GM13976 (cell line): ENCODE measurements around the gene UBR4.
"Not testable (repeated sequence)": the region's sequence is repeated elsewhere in the genome, so short reads cannot be mapped to it uniquely, and the experiment has no call there.

ENCODE experiments used
- DNase-seq: peaks from one replicate; pipeline ENCODE4 v3.0.0; 2012; ENCODE audit warnings: low spot score
- in situ Hi-C: fragments of 300-500 bp; cut with MboI; formaldehyde crosslinking; loops from one replicate; pipeline ENCODE4 v1.12.0; 2022; ENCODE audit warnings: low sequenced_read_pairs, mixed read lengths, inconsistent platforms; ENCODE audit not compliant: unreplicated experiment
- TF ChIP-seq, protein P1 (sequence below): IDR thresholded peaks from 2 replicates; pipeline ENCODE4 v1.5.1; 2012; ENCODE audit warnings: borderline replicate concordance, mild to moderate bottlenecking; ENCODE audit not compliant: insufficient read depth; ENCODE audit errors: extremely low read depth, missing control alignments, control extremely low read depth

UBR4 gene

GRCh38 chr1:19251305-19252196 is 41.5 kb upstream of the UBR4 start, which contains the start of the genes EMC1 and MRTO4:
Gene EMC1 (minus strand): TSS chr1:19251524. CDS start chr1:19251509, 15 bp downstream.
Gene MRTO4 (plus strand): TSS chr1:19251805. CDS start chr1:19251836, 31 bp downstream.
- in situ Hi-C loops, result no loop called here
- peak; percentile 97 for DNase-seq
- TF ChIP-seq, protein P1, sequence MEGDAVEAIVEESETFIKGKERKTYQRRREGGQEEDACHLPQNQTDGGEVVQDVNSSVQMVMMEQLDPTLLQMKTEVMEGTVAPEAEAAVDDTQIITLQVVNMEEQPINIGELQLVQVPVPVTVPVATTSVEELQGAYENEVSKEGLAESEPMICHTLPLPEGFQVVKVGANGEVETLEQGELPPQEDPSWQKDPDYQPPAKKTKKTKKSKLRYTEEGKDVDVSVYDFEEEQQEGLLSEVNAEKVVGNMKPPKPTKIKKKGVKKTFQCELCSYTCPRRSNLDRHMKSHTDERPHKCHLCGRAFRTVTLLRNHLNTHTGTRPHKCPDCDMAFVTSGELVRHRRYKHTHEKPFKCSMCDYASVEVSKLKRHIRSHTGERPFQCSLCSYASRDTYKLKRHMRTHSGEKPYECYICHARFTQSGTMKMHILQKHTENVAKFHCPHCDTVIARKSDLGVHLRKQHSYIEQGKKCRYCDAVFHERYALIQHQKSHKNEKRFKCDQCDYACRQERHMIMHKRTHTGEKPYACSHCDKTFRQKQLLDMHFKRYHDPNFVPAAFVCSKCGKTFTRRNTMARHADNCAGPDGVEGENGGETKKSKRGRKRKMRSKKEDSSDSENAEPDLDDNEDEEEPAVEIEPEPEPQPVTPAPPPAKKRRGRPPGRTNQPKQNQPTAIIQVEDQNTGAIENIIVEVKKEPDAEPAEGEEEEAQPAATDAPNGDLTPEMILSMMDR, result no peak

DNA sequence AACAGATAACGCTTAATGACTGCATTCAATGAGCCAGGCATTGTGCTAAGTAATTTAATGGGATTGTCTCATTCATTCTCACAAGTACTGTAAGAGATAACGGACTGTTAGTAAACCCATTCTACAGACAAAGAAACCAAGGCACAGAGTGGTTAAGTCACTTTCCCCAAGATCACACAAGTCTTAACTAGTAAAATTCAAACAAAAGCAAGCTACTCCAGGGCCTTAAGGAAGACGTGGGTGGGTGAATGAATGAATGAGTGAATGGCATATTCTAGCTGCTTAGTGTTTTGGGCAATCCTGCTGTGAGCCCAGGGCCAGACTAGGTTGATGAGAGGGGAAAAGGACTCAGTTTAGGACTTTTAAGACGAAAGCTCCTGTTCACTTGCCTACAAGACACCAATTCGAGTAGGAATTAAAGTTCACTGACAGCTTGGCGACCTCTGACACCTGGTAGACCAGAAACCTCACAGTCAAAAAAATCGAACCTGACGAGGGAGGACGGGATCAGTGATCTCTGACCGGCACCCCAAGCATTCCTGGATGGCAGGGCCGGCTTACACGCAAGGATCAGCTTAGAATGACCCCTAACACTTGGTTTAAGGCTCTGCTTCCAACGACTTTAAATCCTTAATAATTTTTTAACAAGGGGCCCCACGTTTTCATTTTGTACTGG is 40.7 kb upstream of the UBR4 start:
- DNase-seq, result no peak
- TF ChIP-seq, protein P1, result no peak
- in situ Hi-C loops, result no loop called here

DNA sequence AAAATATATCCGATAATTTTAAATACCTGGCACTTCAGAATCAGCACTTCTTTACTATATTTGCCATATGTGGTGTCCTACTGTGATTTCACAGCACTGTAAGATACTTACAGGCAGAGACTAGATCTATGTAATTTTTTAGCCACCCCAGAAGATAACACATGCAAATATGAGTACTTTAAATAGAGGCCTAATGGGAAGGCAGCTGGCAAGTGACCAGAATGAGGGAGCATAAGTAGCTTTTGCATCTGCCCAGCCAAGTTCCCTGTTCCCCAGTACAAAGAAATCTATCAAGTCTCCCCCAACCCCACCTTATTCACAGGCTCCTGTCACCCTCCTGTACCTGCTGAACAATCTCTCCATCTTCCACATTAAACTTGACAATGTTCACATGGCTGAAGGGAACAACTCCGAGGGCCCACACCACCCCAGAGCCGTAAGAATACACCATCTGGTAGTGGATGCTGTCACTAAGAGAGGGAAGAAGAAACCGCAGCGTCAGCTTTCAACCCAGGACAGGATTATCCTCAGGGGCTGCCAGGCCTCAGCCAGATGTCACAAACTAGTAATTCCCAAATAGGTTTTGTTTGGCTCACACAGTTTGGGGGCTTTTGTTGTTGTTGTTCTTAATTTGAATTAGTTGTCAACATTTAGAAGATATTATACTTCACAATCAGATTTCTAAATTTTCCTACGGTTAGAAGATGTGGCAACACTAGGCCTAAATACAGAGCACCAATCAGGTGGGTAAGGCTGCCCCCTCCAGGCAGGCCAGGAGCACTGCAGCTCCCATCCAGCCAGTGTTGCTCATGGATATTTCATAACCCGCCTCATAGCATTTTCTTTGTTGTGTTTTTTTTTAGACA is 30.8 kb upstream of the UBR4 start:
- in situ Hi-C loops, result no loop called here
- TF ChIP-seq, protein P1, result peak; percentile 95
- DNase-seq, result peak; percentile 81

DNA sequence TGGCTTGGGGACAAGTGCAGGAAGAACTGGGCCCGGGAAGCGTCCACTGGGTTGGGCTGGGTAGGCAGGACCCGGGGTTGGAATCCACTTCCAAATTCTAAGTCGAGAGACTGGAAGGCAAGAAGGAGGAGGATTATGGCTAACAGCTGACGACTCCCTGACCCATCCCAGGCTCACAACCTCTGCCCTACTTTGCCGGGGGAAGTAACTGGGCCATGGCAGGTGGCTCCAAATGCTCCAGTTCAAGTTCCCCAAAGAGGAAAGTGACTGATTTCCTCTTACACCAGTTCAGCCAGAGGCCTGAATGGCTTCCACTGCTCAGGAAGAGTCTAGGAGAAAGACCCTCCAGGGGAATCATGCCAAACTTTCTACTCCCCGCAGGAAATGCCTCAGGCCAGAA is 29.8 kb upstream of the UBR4 start:
- no peak for DNase-seq
- TF ChIP-seq, protein P1, result no peak
- in situ Hi-C loops, result no loop called here

DNA sequence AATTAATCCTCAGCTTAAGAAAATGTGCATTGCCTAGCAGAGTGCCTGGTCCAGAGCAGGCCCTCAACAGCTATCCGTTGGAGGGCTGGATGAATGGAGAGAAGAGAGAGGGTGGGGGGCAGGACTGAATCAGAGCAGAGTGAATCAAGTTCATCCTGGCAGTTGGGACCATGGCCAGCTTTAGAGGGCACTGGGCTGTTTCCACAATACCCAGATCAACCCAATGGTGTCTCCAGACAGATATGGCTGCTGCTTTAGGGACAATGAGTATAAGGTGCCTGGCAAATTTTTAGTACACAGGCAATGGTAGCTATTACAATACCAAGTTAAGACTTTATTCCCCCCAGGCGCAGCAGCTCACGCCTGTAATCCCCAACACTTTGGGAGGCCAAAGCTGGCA is 24.2 kb upstream of the UBR4 start:
- TF ChIP-seq, protein P1, result no peak
- in situ Hi-C loops, result no loop called here
- DNase-seq, result no peak

- DNase-seq, result no peak
- TF ChIP-seq, protein P1, result no peak
- in situ Hi-C loops, result no loop called here
Measured at GRCh38 chr1:19232524-19232846, 22.4 kb upstream of the UBR4 start.

- DNase-seq, in situ Hi-C loops: not testable (repeated sequence)
Measured at GRCh38 chr1:19231736-19232523, 21.9 kb upstream of the UBR4 start.
